ENCODE measurements around the gene GAB2. TPM values are rescaled to one million over a fixed set of nuclear protein-coding genes. Genes with fewer than 3 reads are reported as not detected.

Gene GAB2
- total and polyA plus RNA-seq, 2 of the 13 experiments (the other 11 are each of a cell fraction or from before 2014, with no cell fraction given) = 4.1 to 8.6 TPM

GRCh38 chr11:78179459-78180071 lies 238.1 kb downstream of the GAB2 start (continued):
- TF ChIP-seq MNT (IDR thresholded peaks at IDR 0.05) (0 out of 2 replicates have a peak, but pooled peaks have one; percentile 2), KMT2B (CRISPR knock-in tag; IDR thresholded peaks at IDR 0.05) (no peak), ARID3A (IDR thresholded peaks at IDR 0.05; ENCODE audit: low read depth, low read length) (no peak), PAF1 (CRISPR knock-in tag; IDR thresholded peaks at IDR 0.05) (no peak), ZFP82 (CRISPR knock-in tag; IDR thresholded peaks at IDR 0.05; ENCODE audit: borderline replicate concordance) (no peak), TFE3 (CRISPR knock-in tag; IDR thresholded peaks at IDR 0.05) (no peak), RELA (CRISPR knock-in tag; IDR thresholded peaks at IDR 0.05) (no peak), FOXK2 (IDR thresholded peaks at IDR 0.05) (no peak), EED (CRISPR knock-in tag; IDR thresholded peaks at IDR 0.05) (no peak), RAD21 (CRISPR knock-in tag; IDR thresholded peaks at IDR 0.05) (peak; percentile 31; the same call in 1 of the 2 replicates), THYN1 (CRISPR knock-in tag; IDR thresholded peaks at IDR 0.05; ENCODE audit: borderline replicate concordance, low read depth) (no peak), KMT2A (CRISPR knock-in tag; IDR thresholded peaks at IDR 0.05) (no peak), ZFP90 (CRISPR knock-in tag; IDR thresholded peaks at IDR 0.05; ENCODE audit: borderline replicate concordance) (no peak), ZNF441 (CRISPR knock-in tag; IDR thresholded peaks at IDR 0.05; ENCODE audit: borderline replicate concordance) (no peak), JUN (CRISPR knock-in tag; IDR thresholded peaks at IDR 0.05) (0 out of 2 replicates have a peak, but pooled peaks have one; percentile 43), FOSL1 (CRISPR knock-in tag; IDR thresholded peaks at IDR 0.05; ENCODE audit: borderline replicate concordance) (peak; percentile 55; the same call in 1 of the 2 replicates), ZNF687 (CRISPR knock-in tag; IDR thresholded peaks at IDR 0.05) (peak; percentile 38), MTF1 (CRISPR knock-in tag; IDR thresholded peaks at IDR 0.05) (no peak), MBD4 (IDR thresholded peaks at IDR 0.05; ENCODE audit: borderline replicate concordance, low read length) (no peak), ZNF776 (CRISPR knock-in tag; IDR thresholded peaks at IDR 0.05) (no peak), CEBPB (IDR thresholded peaks at IDR 0.05; ENCODE audit: borderline replicate concordance, low read depth, low read length) (peak; percentile 73; the same call in 1 of the 2 replicates), HOXA3 (CRISPR knock-in tag; IDR thresholded peaks at IDR 0.05) (0 out of 2 replicates have a peak, but pooled peaks have one; percentile 25), FOSL2 (CRISPR knock-in tag; IDR thresholded peaks at IDR 0.05) (peak; percentile 95)
